RPMI8226 (cell line): ENCODE results near the gene BANP.
"Not testable (repeated sequence)": the region's sequence is repeated elsewhere in the genome, so short reads cannot be mapped to it uniquely, and the experiment has no call there.

ENCODE experiments used
- DNase-seq: peaks from one replicate; pipeline ENCODE4 v3.0.0-alpha.2; 2015

BANP gene

DNA sequence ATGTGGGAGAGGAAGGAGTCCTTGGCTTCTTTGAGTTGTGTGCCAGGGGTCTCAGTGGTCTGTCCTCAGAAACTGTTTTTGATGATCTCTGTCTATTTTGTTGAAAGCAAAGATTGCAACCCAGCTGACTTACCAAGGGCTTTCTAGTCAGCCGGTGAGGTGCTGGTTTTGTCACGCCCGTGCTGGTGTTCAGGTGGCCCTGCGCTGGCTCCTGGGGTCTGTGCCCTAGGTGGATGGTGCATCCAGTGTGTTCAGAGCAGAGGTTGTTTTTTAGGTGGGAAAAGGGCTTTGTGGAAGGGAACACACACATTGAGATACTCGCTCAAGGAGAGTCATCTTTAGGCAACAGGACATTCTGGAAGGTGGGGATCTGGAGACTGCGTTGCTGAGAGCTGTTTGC is 51.0 kb downstream of the BANP start:
- no peak for DNase-seq

DNA sequence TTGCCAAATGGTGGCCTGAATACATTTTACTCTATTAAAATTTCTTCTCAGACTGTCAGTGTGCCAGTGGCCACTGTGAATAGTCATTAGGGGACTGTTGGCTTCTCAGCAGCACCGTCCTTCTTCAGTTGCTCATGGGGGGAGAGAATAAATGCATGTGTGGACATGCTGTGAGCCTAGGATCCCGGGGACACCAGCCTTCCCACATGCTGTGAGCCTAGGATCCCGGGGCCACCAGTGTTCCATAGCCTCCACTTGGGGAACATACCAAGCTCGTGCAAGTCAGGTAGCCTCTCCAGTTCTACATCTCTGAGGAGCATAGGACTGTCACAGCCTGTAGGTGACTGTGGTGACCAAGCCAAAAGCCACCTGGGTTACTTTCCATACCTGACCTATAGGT is 51.5 kb downstream of the BANP start:
- no peak for DNase-seq

DNA sequence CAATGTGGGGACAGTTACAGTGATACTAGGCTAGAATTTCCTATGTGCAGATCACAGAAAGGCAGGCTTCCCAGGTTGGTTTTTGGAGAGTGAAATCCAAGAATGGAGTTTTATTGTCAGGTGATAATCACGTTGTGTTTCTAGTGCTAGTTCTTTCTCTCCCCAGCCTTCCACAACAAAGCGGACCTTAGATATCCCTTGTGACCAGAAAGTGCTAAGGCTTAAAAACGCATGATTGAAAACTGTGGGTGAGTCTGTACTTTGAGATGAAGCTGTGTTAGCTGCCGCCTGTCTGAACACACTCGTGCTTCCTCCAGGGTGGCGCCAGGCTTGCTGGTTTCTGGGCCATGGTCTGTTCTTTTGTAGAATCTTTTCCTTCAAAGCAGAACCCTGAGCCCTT is 52.1 kb downstream of the BANP start:
- no peak for DNase-seq

DNA sequence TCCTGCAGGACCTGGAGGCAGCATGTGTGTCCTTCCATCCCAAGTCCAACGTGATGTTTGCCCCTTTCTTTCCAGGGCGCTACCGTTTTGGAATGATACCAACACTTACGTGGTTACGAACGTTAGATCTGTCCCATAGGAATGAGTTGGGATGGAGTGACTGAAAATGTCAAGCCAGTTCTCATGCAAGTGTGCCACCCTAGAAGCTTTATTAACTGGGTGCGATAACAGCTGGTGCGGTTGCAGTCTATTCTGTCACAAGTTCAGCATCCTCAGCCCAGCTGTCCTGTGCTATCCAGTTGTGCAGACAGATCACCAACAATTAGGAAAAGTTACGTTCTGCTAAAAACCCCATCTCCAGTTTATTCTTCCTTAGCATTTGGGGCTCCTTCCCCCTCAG is 52.5 kb downstream of the BANP start:
- no peak for DNase-seq

DNA sequence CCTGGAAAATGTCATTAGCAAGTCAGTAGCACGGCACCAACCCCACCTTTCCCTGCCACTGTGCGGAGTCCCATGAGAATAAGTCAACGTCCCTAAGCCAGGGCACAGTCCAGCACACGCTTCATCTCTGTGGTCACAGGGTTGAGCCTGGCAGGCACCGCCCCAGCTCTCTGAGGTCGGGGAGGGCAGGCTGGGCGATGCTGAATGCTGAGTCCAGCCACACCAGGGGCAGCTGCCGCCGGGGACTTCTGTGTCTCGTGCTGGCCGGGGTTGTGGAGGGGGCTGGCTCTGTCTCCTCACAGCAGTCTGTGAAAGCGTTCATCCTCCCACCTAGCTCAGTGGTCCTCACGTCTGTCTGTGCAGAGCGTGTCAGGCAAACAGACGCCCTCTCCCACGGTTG is 53.2 kb downstream of the BANP start:
- DNase-seq = no peak

DNA sequence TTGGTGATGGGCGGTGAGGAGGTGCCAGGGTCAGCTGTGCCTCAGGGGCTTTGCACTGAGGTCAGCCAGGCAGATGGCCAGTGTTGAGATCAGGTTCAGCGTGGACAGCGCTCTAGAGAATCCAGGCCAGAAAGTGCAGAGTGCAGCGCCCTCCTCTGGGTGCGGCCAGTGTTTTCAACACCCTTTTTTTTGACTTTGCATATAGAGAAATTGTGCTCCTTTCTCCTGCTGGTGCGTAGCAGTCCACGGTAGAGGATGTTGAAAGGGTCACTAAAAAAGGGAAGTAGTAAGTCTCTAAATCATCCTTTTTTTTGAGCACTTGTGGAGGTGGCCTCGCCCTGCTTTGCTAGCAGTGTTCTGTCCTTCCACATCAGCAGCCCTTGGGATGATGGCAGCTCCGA is 53.9 kb downstream of the BANP start:
- no peak for DNase-seq

DNA sequence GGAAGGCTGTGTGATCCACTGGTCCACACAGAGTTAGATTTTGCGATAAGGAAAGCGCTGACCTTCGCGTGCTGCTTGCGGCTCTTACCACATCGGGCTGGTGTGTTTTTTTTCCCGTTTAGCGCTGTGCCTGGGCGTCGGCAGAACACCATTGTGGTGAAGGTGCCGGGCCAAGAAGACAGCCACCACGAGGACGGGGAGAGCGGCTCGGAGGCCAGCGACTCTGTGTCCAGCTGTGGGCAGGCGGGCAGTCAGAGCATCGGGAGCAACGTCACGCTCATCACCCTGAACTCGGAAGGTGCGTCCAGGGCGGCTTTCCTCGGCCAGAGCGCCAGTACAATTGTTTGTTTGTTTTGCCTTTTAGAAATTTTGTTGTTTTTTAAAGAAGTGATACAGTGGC is 54.7 kb downstream of the BANP start:
- DNase-seq = no peak

DNA sequence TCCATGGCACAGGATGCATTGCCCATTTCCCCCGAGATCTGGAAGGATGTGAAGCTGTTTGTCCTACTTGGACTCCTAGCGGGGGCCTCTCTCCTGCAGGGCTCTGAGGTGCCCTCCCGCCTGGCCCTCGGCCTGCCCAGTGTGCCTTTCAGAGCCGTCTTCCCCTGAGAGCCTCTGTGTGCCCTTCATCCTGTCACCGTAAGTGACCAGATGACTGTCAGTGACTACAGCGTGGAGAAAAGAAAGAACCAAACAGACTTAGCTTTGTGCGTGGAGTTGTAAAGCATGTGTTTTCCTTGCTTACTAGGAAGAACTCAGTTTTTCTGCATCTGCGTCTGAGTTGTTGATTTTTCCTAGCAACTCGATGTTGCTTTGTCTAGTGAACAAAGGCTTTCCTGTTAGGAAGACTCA is 56.1 kb downstream of the BANP start:
- DNase-seq = no peak

DNA sequence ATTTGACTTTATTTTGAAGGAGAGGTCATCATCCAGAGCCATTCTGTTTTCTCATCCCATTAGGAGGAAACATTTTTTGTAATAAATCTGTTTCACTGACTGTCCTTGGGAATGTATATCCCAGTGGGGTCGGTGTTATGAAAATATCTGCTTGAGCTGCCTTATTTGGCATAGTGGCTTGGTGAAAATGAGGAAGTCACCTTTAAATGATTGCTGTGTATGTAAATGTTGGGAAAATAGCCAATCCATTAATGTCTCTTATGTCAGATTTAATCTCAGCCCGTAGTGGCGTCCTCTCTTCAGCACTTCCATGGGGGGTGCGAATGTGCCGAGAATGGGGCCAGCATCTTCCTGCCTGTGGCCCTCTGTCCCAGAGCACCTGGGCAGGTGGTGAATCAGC is 57.6 kb downstream of the BANP start:
- no peak for DNase-seq

DNA sequence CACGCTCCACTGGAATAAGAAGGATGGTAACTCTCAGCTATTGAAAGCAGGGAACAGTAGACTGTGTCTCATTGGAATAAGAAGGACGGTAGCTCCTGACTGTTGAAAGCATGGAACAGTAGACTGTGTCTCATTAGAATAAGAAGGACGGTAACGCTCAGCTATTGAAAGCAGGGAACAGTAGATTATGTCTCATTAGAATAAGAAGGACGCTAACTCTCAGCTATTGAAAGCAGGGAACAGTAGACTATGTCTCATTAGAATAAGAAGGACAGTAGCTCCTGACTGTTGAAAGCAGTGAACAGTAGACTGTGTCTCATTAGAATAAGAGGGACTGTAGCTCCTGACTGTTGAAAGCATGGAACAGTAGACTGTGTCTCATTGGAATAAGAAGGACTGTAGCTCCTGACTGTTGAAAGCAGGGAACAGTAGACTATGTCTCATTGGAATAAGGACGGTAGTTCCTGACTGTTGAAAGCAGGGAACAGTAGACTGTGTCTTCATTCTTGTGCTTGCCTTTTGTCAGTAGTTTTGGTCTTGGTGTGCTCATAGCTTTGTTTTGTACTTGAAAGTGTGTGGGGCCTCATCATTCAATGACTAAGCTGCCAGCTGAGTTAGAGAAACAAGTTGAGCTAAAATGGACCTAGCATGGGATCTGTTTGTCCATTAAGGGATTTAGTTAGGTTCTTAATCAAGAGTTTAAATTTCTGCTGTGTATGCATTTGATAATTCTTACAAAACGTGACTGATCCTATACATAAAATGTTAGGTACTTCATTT is 58.5 kb downstream of the BANP start:
- DNase-seq = no peak

DNA sequence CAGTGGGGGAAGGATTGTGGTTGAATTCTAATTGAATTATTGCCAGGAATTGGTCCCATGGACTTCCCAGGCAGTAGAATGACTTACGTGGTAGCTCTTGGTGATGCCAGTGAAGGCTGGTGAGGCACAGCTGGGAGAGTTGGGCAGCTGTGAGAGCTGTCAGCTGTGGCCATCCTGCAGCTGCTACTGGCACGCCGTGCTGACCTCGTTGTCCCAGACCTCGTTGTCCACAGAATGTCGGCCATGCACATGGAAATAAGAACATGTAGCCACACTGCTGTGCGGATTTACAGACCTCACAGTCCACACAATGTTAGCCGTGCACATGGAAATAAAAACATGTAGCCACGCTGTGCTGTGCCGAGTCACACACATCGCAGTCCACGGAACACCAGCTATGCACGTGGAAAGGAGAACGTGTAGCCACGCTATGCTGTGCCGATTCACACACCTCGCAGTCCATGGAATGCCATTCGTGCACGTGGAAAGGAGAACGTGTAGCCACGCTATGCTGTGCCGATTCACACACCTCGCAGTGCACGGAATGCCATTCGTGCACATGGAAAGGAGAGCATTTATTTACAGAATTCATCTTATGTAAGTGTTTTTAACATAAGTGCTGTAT is 59.2 kb downstream of the BANP start:
- no peak for DNase-seq

DNA sequence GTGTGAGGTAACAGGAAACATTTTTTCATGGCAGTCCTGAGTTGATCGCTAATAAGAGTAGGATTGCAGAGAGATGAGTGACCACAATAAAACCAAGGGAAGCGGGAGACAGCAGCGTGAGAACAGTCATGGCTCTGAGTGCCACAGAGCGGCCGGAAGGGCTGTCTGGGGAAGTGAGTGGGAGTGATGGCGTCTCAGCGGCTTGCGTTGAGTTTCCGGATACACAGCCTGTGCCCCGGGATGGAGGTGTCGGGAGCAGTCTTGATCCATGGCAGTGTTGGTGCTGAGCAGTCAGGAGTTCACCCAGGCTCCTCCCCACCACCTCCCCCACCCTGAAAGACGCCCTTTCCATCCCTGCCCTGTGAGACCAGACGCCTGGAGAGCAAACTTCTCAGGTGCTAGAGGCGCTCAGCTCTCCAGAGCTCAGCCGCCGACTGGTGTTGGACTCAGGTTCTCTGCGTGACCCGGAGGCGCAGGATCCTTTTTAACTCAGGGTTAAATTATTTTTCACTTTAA is 59.8 kb downstream of the BANP start:
- DNase-seq = no peak

DNA sequence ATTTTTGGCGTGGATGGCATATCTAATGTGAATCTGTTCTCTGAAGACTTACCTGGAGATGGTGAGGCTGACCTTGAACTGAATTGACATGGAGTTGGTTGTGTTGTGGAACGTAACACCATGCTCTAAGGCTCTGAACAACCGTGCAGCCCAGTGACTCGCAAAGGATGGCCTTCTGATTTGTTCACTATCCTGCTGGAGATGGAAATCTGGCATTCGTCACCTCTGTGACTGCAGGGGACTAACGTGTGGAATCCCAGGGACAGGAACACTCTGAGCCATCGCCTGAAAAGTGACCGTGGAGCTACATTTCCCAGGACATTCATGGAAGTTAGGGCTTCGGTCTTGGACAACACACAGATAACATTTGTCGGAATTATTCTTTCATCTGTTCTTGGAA is 61.1 kb downstream of the BANP start:
- DNase-seq = no peak

DNA sequence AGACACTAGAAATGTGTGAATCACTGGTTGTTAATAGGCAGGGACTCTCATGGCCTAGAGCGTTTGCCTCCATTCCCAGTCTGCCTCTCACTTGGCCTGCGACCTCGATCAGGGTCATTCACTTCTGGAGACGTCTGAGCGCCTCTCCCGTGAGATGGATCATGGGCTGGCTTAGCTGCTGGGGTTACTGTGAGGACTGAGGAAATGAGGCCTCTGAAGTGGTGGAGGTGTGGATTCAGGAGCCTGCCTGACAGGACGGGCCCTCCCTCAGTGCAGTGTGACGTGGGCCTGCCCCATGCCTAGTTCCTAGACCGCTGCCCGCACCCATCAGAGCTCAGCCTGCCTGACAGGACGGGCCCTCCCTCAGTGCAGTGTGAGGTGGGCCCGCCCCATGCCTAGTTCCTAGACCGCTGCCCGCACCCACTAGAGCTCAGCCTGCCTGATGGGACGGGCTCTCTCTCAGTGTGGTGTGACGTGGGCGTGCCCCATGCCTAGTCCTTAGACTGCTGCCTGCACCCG is 61.9 kb downstream of the BANP start:
- no peak for DNase-seq

DNA sequence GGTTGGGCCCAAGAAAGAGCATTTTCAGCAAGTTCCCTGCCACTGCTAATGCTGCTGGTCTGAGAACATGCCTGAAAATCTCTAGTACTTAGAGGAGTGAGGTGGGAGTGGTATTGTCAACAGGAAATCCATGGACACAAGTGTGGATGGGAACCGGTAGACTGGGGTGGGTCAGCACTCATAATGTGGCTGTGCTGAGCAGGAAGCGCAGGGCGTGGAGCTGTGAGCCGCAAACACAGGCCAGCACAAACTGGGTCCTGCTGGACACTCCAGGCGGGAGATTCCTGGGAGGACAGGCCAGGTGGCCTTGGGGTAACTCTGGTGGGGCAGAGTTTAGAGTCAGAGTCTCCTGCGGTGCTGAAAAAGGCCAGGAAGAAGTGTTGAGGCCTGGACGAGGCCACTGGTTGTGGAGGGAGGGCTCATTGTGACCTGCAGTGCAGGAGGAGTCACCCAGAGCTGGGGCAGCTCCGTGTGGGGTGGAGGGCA is 62.6 kb downstream of the BANP start:
- no peak for DNase-seq

DNA sequence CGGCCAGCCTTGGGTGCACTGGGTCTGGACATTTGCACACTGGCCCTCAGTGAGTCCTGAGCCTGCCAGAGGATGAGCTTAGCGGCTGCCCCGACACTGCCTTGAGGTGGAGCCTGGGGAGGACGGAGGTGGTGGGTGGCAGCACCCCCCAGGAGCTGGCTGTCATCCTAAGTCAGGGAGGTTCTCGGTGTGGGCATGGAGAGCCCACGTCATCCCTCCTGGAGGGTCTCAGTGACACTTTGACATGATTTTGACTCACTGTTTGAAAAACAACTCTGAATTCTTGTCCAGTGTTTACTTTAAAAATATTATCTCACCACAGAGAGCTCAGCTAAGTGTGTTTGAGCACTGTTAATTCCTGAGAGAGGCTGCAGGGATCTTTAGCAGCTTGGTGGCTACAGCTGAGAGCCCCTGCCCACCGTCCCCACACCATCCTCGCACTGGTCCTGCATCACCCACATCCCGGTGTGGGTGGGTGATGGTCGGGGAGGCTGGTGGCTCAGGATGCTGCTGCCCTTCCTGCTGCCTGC is 63.1 kb downstream of the BANP start:
- no peak for DNase-seq

DNA sequence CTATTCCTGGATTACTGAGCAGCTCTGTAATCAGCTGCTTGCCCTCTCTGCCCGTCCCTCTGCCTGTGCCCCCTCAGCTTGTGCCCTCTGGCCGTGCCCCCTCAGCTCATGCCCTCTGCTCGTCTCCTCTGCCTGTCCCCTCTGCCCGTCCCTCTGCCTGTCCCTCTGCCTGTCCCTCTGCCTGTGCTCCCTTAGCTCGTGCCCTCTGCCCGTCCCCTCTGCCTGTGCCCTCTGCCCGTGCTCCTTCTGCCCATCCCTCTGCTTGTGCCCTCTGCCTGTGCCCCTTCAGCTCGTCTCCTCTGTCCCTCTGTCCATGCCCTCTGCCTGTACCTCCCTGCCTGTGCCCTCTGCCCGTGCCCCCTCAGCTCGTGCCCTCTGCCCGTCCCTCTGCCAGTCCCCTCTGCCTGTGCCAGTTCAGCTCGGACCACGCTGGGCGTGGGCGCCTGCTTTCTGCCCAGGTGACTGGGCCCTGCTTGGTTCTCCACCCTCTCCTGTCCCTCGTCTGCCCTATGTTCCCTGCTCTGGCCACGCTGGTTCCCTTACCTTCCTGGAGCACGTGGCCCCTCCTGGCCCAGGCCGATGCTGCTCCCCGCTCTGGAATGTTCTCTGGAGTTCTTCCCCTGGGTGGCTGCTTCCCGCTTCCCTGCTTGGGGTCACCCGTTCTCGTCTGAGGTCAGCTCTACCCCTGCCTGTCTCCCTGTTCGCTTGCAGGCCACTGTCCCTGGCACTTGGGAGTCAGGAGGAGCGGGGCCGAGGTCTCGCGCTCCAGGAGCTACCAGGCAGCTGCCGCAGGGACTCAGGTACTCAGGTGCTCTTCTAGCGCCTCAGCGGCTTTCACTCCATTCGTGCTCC is 63.9 kb downstream of the BANP start:
- DNase-seq = no peak

DNA sequence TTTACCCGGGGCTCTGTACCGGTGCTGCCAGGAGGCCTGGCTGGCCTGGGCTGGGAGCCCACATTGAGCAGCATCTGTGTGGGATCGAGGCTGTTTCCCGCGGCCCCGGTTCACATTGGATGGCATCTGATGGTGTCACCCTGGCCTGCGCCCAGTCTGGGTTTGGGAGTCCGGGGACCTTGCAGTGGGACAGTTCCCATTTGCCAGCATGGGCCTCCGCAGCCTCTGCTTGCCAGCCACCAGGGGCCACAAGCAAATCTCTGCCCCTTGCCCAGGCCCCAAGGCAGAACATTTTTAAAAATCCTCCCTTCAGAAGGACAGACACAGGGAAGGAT is 64.5 kb downstream of the BANP start:
- DNase-seq = no peak

DNA sequence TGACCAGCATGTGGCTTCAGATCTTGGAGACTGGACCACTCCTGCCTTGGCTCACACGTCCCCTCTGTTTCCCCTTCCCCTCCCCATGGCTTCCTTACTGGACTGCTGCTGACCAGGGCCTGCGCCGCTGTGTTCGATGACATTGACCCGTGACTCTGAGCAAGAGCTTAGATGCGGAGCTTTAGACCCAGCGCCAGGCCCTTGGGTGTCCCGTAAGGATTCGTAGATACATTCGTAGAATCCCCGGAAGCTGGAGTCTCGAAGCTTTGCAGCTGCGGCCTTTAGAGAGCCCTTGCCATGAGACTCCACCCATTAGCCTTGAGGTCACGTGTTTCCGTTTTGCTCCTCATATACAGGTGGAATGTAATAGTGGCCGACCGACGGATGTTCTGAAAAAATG is 65.2 kb downstream of the BANP start:
- not testable (repeated sequence) for DNase-seq

DNA sequence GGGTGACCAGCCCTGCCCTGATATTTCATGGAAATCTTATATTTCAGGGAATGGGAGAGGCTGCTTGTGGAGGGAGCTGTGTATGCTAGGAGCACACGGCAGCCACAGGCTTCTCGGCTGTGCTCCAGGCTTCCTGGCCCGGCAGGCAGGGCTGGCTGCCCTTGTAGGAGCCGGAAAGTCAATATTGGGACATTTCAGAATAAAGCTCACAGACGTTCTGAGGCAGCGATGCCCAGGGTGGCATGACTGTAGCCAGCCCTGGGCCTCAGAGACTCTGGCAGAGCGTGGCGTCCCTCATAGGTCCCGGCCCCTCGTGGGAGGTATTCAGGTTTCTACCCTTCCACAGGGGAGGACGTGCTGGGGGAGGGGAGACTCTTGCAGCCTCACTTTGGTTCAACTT is 65.7 kb downstream of the BANP start:
- no peak for DNase-seq

DNA sequence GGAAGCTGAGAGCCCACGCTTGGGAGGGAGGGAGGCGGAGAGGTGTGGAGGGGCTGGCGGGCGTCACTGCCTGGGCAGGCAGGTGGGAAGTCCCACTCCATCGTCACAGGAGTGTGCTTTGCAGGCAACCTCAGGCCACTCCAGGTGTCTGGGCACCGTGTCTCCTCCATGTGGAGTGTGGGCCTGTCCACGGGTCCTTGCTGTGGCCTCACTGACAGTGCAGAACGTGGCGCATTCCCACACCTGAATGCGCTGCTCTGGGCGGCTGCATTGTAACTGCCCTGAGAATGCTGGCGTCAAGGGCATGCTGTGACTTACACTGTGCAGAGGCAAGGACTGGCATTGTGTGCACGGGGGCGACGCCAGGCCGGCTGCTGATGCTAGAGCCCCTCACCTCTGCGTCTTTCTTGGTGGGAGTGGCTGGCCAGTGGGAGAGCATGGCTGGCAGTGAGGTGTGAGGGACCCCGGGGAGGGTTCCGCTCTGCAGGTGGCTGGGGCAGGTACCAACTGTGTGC is 66.4 kb downstream of the BANP start:
- DNase-seq = no peak

DNA sequence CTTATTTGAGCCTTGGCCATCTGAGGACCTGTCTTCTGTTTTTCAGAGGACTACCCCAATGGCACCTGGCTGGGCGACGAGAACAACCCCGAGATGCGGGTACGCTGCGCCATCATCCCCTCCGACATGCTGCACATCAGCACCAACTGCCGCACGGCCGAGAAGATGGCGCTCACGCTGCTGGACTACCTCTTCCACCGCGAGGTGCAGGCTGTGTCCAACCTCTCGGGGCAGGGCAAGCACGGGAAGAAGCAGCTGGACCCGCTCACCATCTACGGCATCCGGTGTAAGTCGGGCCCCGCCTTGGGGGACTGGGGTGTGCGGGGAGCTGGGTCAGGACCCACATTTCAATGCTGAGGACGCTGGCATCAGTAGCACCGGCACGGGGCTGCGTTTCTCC is 67.1 kb downstream of the BANP start:
- DNase-seq = not testable (repeated sequence)
